ENCODE measurements around the gene RHOF. TPM values are rescaled to one million over a fixed set of nuclear protein-coding genes. Genes with fewer than 3 reads are reported as not detected.
A peak's percentile ranks its signal among the peaks of the same experiment; 100 is the strongest.

Gene RHOF
- total and polyA plus RNA-seq, 2 donors (not counting 1 experiment from before 2014, with no cell fraction given), result 90.3 to 129 TPM

- TF ChIP-seq EZH2 (IDR thresholded peaks at IDR 0.05; ENCODE audit: borderline replicate concordance, insufficient read depth, low read depth, low read length, poor library complexity, severe bottlenecking), result no peak
- no peak for TF ChIP-seq CTCF (IDR thresholded peaks at IDR 0.05)
- Histone ChIP-seq H3K27me3 (replicated peaks in 1 of 4; ENCODE audit: control extremely low read depth in 1 of 4, control insufficient read depth in 3 of 4, insufficient read depth in 4 of 4, low read length in 3 of 4) (no peaks in the 10 kb centered on the region), H3K79me2 (ENCODE audit: control insufficient read depth, insufficient read depth, low read length) (peaks cover 23% of the 10 kb centered on the region), H3K9me3 (ENCODE audit: control extremely low read depth in 1 of 3, control insufficient read depth in 2 of 3, insufficient read depth in 1 of 3, low read length in 2 of 3) (no peaks in the 10 kb centered on the region), H3K4me3 (ENCODE audit: control extremely low read depth in 1 of 5, extremely low read depth in 1 of 5, insufficient read depth in 1 of 5, low read depth in 2 of 5, low read length in 4 of 5) (no peak overlapping the region), H3K27ac (ENCODE audit: low read length in 2 of 2) (no peak overlapping the region), H3K36me3 (replicated peaks in 1 of 2; ENCODE audit: control extremely low read depth in 1 of 2, control insufficient read depth in 1 of 2, extremely low read depth in 1 of 2, insufficient read depth in 2 of 2, low read length in 1 of 2) (peaks cover 0 to 53% of the 10 kb centered on the region in 2 experiments), H2AFZ (ENCODE audit: insufficient read depth, low read depth, low read length, poor library complexity, severe bottlenecking) (no peak overlapping the region), H3K9ac (ENCODE audit: low read length) (no peak overlapping the region), H4K20me1 (ENCODE audit: control insufficient read depth, insufficient read depth, low read length, poor library complexity, severe bottlenecking) (peaks cover 37% of the 10 kb centered on the region), H3K4me1 (ENCODE audit: control insufficient read depth in 2 of 2, insufficient read depth in 2 of 2, low read length in 2 of 2) (no peaks in the 10 kb centered on the region), H3K4me2 (replicated peaks; ENCODE audit: low read depth, low read length, poor library complexity, severe bottlenecking) (no peak overlapping the region)
- no peaks in the 10 kb centered on the region for H3K4me1 Mint-ChIP-seq
- ChIA-PET CTCF (no interaction called here), POLR2A (no interaction called here)
- 98% methylated on average over 23 of the region's 23 CpGs for WGBS (ENCODE audit: insufficient coverage)
- no peak overlapping the region for H3K4me3 Mint-ChIP-seq
- DNase-seq (no peak), ATAC-seq (ENCODE audit: low read depth) (no peak)
- H3K27me3 Mint-ChIP-seq, result no peaks in the 10 kb centered on the region
- H3K27ac Mint-ChIP-seq, result no peak overlapping the region
- H3K9me3 Mint-ChIP-seq (ENCODE audit: insufficient read depth), result no peaks in the 10 kb centered on the region
- intact Hi-C loops (cut with micrococcal nuclease), result no loop called here
These were observed 36.6 kb upstream of the RHOF start for GRCh38 chr12:121830134-121830533.

- Histone ChIP-seq H3K9me3 (ENCODE audit: control extremely low read depth in 1 of 3, control insufficient read depth in 2 of 3, insufficient read depth in 1 of 3, low read length in 2 of 3) (no peaks in the 10 kb centered on the region), H3K79me2 (ENCODE audit: control insufficient read depth, insufficient read depth, low read length) (peaks cover 28% of the 10 kb centered on the region), H4K20me1 (ENCODE audit: control insufficient read depth, insufficient read depth, low read length, poor library complexity, severe bottlenecking) (peaks cover 42% of the 10 kb centered on the region), H3K36me3 (replicated peaks in 1 of 2; ENCODE audit: control extremely low read depth in 1 of 2, control insufficient read depth in 1 of 2, extremely low read depth in 1 of 2, insufficient read depth in 2 of 2, low read length in 1 of 2) (peaks cover 0 to 59% of the 10 kb centered on the region in 2 experiments), H3K9ac (ENCODE audit: low read length) (no peak overlapping the region), H3K4me2 (replicated peaks; ENCODE audit: low read depth, low read length, poor library complexity, severe bottlenecking) (no peak overlapping the region), H3K4me1 (ENCODE audit: control insufficient read depth in 2 of 2, insufficient read depth in 2 of 2, low read length in 2 of 2) (no peaks in the 10 kb centered on the region), H3K27ac (ENCODE audit: low read length in 2 of 2) (no peak overlapping the region), H3K4me3 (ENCODE audit: control extremely low read depth in 1 of 5, extremely low read depth in 1 of 5, insufficient read depth in 1 of 5, low read depth in 2 of 5, low read length in 4 of 5) (no peak overlapping the region), H3K27me3 (replicated peaks in 1 of 4; ENCODE audit: control extremely low read depth in 1 of 4, control insufficient read depth in 3 of 4, insufficient read depth in 4 of 4, low read length in 3 of 4) (no peaks in the 10 kb centered on the region), H2AFZ (ENCODE audit: insufficient read depth, low read depth, low read length, poor library complexity, severe bottlenecking) (no peak overlapping the region)
- no peak for DNase-seq
- TF ChIP-seq CTCF (IDR thresholded peaks at IDR 0.05), result no peak
- TF ChIP-seq EZH2 (IDR thresholded peaks at IDR 0.05; ENCODE audit: borderline replicate concordance, insufficient read depth, low read depth, low read length, poor library complexity, severe bottlenecking), result no peak
- POLR2A ChIA-PET, result interaction anchor here (0.7 kb wide), 1 partner anchor 12 kb away, joined by 3 read pairs; no protein-coding TSS in a partner anchor
- Mint-ChIP-seq H3K27ac (peak overlapping the region; percentile 41), H3K27me3 (no peaks in the 10 kb centered on the region), H3K4me3 (no peak overlapping the region), H3K9me3 (ENCODE audit: insufficient read depth) (no peaks in the 10 kb centered on the region), H3K4me1 (no peaks in the 10 kb centered on the region)
- ATAC-seq (ENCODE audit: low read depth), result no peak
- 98% methylated on average over 4 of the region's 7 CpGs for WGBS (ENCODE audit: insufficient coverage)
- CTCF ChIA-PET, result interaction anchor here (2.2 to 2.5 kb wide), 2 partner anchors 17 to 35 kb away, joined by 10 read pairs; no protein-coding TSS in a partner anchor
- intact Hi-C loops (cut with micrococcal nuclease), result no loop called here
These were observed 35.9 kb upstream of the RHOF start for GRCh38 chr12:121829250-121829918.
